NCI-H2196 treated with DMSO at 0.1 percent for 48 hours (cell line): ENCODE measurements around the gene COQ4.
A peak's percentile ranks its signal among the peaks of the same experiment; 100 is the strongest.
"Not testable (repeated sequence)": the region's sequence is repeated elsewhere in the genome, so short reads cannot be mapped to it uniquely, and the experiment has no call there.

Source experiments
- DNase-seq: peaks from one replicate; lab custom pipeline; 2025; ENCODE audit not compliant: unreplicated experiment; lab: John Stamatoyannopoulos, UW

COQ4 gene

GRCh38 chr9:128298535-128299482 is 23.8 kb upstream of the COQ4 start:
- DNase-seq = no peak

GRCh38 chr9:128304136-128304970 is 18.3 kb upstream of the COQ4 start:
- DNase-seq = no peak

GRCh38 chr9:128304971-128305288 is 17.7 kb upstream of the COQ4 start:
- no peak for DNase-seq

- no peak for DNase-seq
These were observed 13.1 kb upstream of the COQ4 start for GRCh38 chr9:128309551-128309950.

GRCh38 chr9:128310461-128310860 is 12.2 kb upstream of the COQ4 start:
- DNase-seq = no peak

GRCh38 chr9:128314697-128315096 is 7.9 kb upstream of the COQ4 start:
- no peak for DNase-seq

- no peak for DNase-seq
These were observed 6.2 kb upstream of the COQ4 start for GRCh38 chr9:128316421-128316820.

- DNase-seq = no peak
These were observed 5.0 kb upstream of the COQ4 start for GRCh38 chr9:128317629-128318028.

GRCh38 chr9:128321343-128321742 is 1.3 kb upstream of the COQ4 start:
- no peak for DNase-seq

GRCh38 chr9:128321879-128322403 is 698 bp upstream of the COQ4 start:
- DNase-seq = peak; percentile 80

GRCh38 chr9:128323212-128323730 is 632 bp downstream of the COQ4 start:
- DNase-seq = no peak

GRCh38 chr9:128323791-128324190 is 1.2 kb downstream of the COQ4 start:
- DNase-seq = no peak

- no peak for DNase-seq
These were observed 1.8 kb downstream of the COQ4 start for GRCh38 chr9:128324401-128324800.

GRCh38 chr9:128325629-128326028 is 3.0 kb downstream of the COQ4 start:
- DNase-seq = no peak

GRCh38 chr9:128333451-128333869 is 10.8 kb downstream of the COQ4 start:
- no peak for DNase-seq

GRCh38 chr9:128335161-128335560 is 12.5 kb downstream of the COQ4 start:
- no peak for DNase-seq

- DNase-seq = no peak
These were observed 13.3 kb downstream of the COQ4 start for GRCh38 chr9:128335914-128336313.

- no peak for DNase-seq
These were observed 15.3 kb downstream of the COQ4 start for GRCh38 chr9:128337936-128338335.

- not testable (repeated sequence) for DNase-seq
These were observed 16.4 kb downstream of the COQ4 start for GRCh38 chr9:128338852-128339614.

- peak; percentile 66 for DNase-seq
These were observed 17.4 kb downstream of the COQ4 start, which contains the start of gene SLC27A4 for GRCh38 chr9:128339761-128340690. SLC27A4 (plus strand) TSS chr9:128340527; CDS start chr9:128343133, 2,606 bp downstream.
